LNCaP clone FGC (cell line): ENCODE data around the gene FHIT.

ENCODE experiments used
- DNase-seq: peaks from one replicate; pipeline ENCODE4 v3.0.0-alpha.2; 2011; ENCODE audit warnings: low read depth
- H3K4me3 ChIP-seq: 2 replicates; pipeline ENCODE4 v1.5.1; 2011; ENCODE audit warnings: mild to moderate bottlenecking, low read depth, low read length, control low read depth
- CTCF ChIP-seq: IDR thresholded peaks from 2 replicates; pipeline ENCODE4 v1.5.1; 2012; ENCODE audit warnings: mild to moderate bottlenecking; ENCODE audit not compliant: control insufficient read depth, insufficient read depth; ENCODE audit errors: extremely low read depth

Gene FHIT

GRCh38 chr3:60629816-60630215 lies 621.4 kb downstream of the FHIT start:
- no peak for TF ChIP-seq CTCF
- DNase-seq = no peak
- no peak overlapping the region for H3K4me3 ChIP-seq

- TF ChIP-seq CTCF = no peak
- no peak overlapping the region for H3K4me3 ChIP-seq
- DNase-seq = no peak
Measured at GRCh38 chr3:60622349-60622748, 628.9 kb downstream of the FHIT start.

- DNase-seq = no peak
- TF ChIP-seq CTCF = no peak
- H3K4me3 ChIP-seq = no peak overlapping the region
Measured at GRCh38 chr3:60617188-60617587, 634.1 kb downstream of the FHIT start.

- TF ChIP-seq CTCF = no peak
- no peak for DNase-seq
- no peak overlapping the region for H3K4me3 ChIP-seq
Measured at GRCh38 chr3:60613769-60614303, 637.4 kb downstream of the FHIT start.

GRCh38 chr3:60610441-60611112 lies 640.7 kb downstream of the FHIT start:
- no peak for DNase-seq
- no peak overlapping the region for H3K4me3 ChIP-seq
- no peak for TF ChIP-seq CTCF

- H3K4me3 ChIP-seq = no peak overlapping the region
- no peak for DNase-seq
- no peak for TF ChIP-seq CTCF
Measured at GRCh38 chr3:60609446-60609845, 641.8 kb downstream of the FHIT start.

GRCh38 chr3:60603860-60604259 lies 647.4 kb downstream of the FHIT start:
- TF ChIP-seq CTCF = no peak
- DNase-seq = no peak
- H3K4me3 ChIP-seq = no peak overlapping the region
